ENCODE measurements around the gene KRT3.

Gene KRT3

DNA sequence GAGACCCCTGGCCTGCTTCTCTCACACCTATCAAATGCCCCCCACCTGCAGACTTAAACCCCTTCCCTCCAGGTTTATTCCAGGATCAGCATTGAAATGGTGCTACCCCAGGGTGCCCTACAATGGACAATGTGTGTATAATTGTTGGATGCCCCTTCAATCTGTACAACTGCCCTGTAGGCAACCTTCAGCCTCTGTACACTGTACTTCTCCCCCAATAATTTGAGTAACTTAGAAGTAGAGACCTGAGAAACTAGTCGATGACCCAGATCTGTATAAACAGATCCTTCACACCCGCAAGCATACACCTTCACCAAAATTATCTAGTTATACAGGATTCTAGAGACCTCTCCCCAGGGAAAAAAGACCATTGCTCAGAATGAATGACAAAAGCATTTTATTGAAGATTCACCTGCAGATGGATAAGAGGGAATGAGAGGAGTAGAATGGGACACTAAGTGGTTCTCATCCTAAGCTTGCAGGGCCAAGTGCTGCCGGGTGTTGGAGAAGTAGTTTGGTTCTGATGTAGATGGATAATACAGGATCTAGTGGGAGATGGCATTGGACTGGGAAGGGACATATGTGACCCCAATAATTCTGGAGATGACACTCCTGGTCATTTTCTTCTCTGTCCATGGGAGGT lies 10.4 kb upstream of the KRT3 start:
- TF ChIP-seq EZH2phosphoT487 (IDR thresholded peaks at IDR 0.05; ENCODE audit: borderline replicate concordance, low read length) (no peak), CTCF (IDR thresholded peaks at IDR 0.05; ENCODE audit: low read depth, low read length, poor library complexity, severe bottlenecking) (no peak)
- Histone ChIP-seq H3K9me2 (replicated peaks; ENCODE audit: control insufficient read depth, low read length) (no peaks in the 10 kb centered on the region), H3K4me2 (ENCODE audit: low read length) (no peak overlapping the region), H3K79me2 (ENCODE audit: control insufficient read depth, low read length) (no peaks in the 10 kb centered on the region), H3K36me3 (ENCODE audit: control insufficient read depth, low read length) (no peaks in the 10 kb centered on the region), H3K9me3 (ENCODE audit: control insufficient read depth, insufficient read depth, low read length) (no peaks in the 10 kb centered on the region), H3K27me3 (ENCODE audit: control insufficient read depth, low read length) (no peaks in the 10 kb centered on the region; the same call in 1 of the 2 replicates), H3K4me3 (ENCODE audit: low read length) (no peak overlapping the region), H3K4me1 (ENCODE audit: control insufficient read depth, low read length) (no peaks in the 10 kb centered on the region), H4K20me1 (ENCODE audit: control insufficient read depth, insufficient read depth, low read depth, low read length) (no peaks in the 10 kb centered on the region), H3F3A (ENCODE audit: control insufficient read depth, insufficient read depth) (no peaks in the 10 kb centered on the region), H3K27ac (ENCODE audit: low read depth, low read length) (no peak overlapping the region)

DNA sequence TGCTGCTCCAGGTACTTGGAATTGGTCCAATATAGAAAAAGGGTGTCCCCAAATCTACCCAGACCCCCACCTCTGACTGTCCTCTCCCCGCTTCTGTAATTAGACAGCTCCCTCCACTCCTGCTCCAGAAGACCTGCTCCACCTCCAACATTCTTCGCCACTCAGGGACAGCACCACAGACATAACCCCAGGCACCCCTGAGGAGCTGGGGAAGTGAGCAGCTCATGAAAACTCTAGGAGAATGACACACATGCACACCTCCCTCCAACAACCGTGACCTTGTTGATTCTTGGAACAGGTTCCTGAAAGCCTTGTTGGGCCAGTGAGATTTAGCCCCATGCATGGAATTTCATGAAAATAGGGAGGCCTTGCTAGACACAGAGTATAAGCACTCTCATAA lies 9.8 kb upstream of the KRT3 start:
- no peaks in the 10 kb centered on the region; the same call in 1 of the 2 replicates for H3K27me3 ChIP-seq (ENCODE audit: control insufficient read depth, low read length)
- no peaks in the 10 kb centered on the region for H3K9me3 ChIP-seq (ENCODE audit: control insufficient read depth, insufficient read depth, low read length)
- no peaks in the 10 kb centered on the region for H3F3A ChIP-seq (ENCODE audit: control insufficient read depth, insufficient read depth)
- no peak overlapping the region for H3K27ac ChIP-seq (ENCODE audit: low read depth, low read length)
- no peaks in the 10 kb centered on the region for H3K9me2 ChIP-seq (replicated peaks; ENCODE audit: control insufficient read depth, low read length)
- no peaks in the 10 kb centered on the region for H4K20me1 ChIP-seq (ENCODE audit: control insufficient read depth, insufficient read depth, low read depth, low read length)
- H3K79me2 ChIP-seq (ENCODE audit: control insufficient read depth, low read length), result no peaks in the 10 kb centered on the region
- no peaks in the 10 kb centered on the region for H3K4me1 ChIP-seq (ENCODE audit: control insufficient read depth, low read length)
- TF ChIP-seq EZH2phosphoT487 (IDR thresholded peaks at IDR 0.05; ENCODE audit: borderline replicate concordance, low read length), result no peak
- TF ChIP-seq CTCF (IDR thresholded peaks at IDR 0.05; ENCODE audit: low read depth, low read length, poor library complexity, severe bottlenecking), result no peak
- H3K4me3 ChIP-seq (ENCODE audit: low read length), result no peak overlapping the region
- no peak overlapping the region for H3K4me2 ChIP-seq (ENCODE audit: low read length)
- no peaks in the 10 kb centered on the region for H3K36me3 ChIP-seq (ENCODE audit: control insufficient read depth, low read length)

- H4K20me1 ChIP-seq (ENCODE audit: control insufficient read depth, insufficient read depth, low read depth, low read length), result no peaks in the 10 kb centered on the region
- no peaks in the 10 kb centered on the region for H3K9me2 ChIP-seq (replicated peaks; ENCODE audit: control insufficient read depth, low read length)
- H3K9me3 ChIP-seq (ENCODE audit: control insufficient read depth, insufficient read depth, low read length), result no peaks in the 10 kb centered on the region
- no peaks in the 10 kb centered on the region for H3F3A ChIP-seq (ENCODE audit: control insufficient read depth, insufficient read depth)
- no peak for TF ChIP-seq CTCF (IDR thresholded peaks at IDR 0.05; ENCODE audit: low read depth, low read length, poor library complexity, severe bottlenecking)
- TF ChIP-seq EZH2phosphoT487 (IDR thresholded peaks at IDR 0.05; ENCODE audit: borderline replicate concordance, low read length), result no peak
- no peaks in the 10 kb centered on the region for H3K79me2 ChIP-seq (ENCODE audit: control insufficient read depth, low read length)
- H3K36me3 ChIP-seq (ENCODE audit: control insufficient read depth, low read length), result no peaks in the 10 kb centered on the region
- no peak overlapping the region for H3K4me3 ChIP-seq (ENCODE audit: low read length)
- H3K4me1 ChIP-seq (ENCODE audit: control insufficient read depth, low read length), result no peaks in the 10 kb centered on the region
- H3K4me2 ChIP-seq (ENCODE audit: low read length), result no peak overlapping the region
- H3K27me3 ChIP-seq (ENCODE audit: control insufficient read depth, low read length), result no peaks in the 10 kb centered on the region; the same call in 1 of the 2 replicates
- no peak overlapping the region for H3K27ac ChIP-seq (ENCODE audit: low read depth, low read length)
Observed at GRCh38 chr12:52805000-52805399, 9.1 kb upstream of the KRT3 start.

All from DOHH2 (cell line).